Stimulated activated CD8-positive, alpha-beta memory T cell treated with anti-CD3 and anti-CD28 coated beads, Interleukin-15, amount 100 ng/mL, for 1 hour (primary cell): ENCODE measurements around the gene RSPO1.
A peak's percentile ranks its signal among the peaks of the same experiment; 100 is the strongest.
"Not testable (repeated sequence)": the region's sequence is repeated elsewhere in the genome, so short reads cannot be mapped to it uniquely, and the experiment has no call there.

Experiments
- DNase-seq: peaks from one replicate; pipeline ENCODE4 v3.0.0-alpha.2; 2020; ENCODE audit warnings: low read depth

The RSPO1 gene

GRCh38 chr1:37634244-37634991, at the start of gene RSPO1:
TSS of gene RSPO1 (minus strand) at chr1:37634892. CDS start at chr1:37629661, 5,231 bp downstream.
- no peak for DNase-seq

- DNase-seq: not testable (repeated sequence)
These were observed 49.5 kb upstream of the RSPO1 start for GRCh38 chr1:37684182-37684581.

- peak; percentile 76 for DNase-seq
These were observed 47.8 kb upstream of the RSPO1 start for GRCh38 chr1:37682334-37682987.

- DNase-seq: no peak
These were observed 46.2 kb upstream of the RSPO1 start for GRCh38 chr1:37680933-37681332.

GRCh38 chr1:37677808-37678207, 43.1 kb upstream of the RSPO1 start:
- DNase-seq: no peak

- DNase-seq: no peak
These were observed 42.4 kb upstream of the RSPO1 start for GRCh38 chr1:37677143-37677439.

GRCh38 chr1:37676281-37677142, 41.8 kb upstream of the RSPO1 start:
- DNase-seq: no peak

GRCh38 chr1:37673920-37674319, 39.2 kb upstream of the RSPO1 start:
- DNase-seq: peak; percentile 25

- DNase-seq: no peak
These were observed 37.6 kb upstream of the RSPO1 start for GRCh38 chr1:37672136-37672870.

GRCh38 chr1:37671261-37671660, 36.6 kb upstream of the RSPO1 start:
- no peak for DNase-seq

- no peak for DNase-seq
These were observed 35.4 kb upstream of the RSPO1 start for GRCh38 chr1:37670133-37670532.

- DNase-seq: no peak
These were observed 32.5 kb upstream of the RSPO1 start for GRCh38 chr1:37667023-37667671.

GRCh38 chr1:37666241-37666867, 31.7 kb upstream of the RSPO1 start:
- no peak for DNase-seq

GRCh38 chr1:37663426-37664000, 28.8 kb upstream of the RSPO1 start:
- no peak for DNase-seq

- DNase-seq: no peak
These were observed 27.5 kb upstream of the RSPO1 start for GRCh38 chr1:37662031-37662755.

GRCh38 chr1:37661401-37661800, 26.7 kb upstream of the RSPO1 start:
- no peak for DNase-seq

- no peak for DNase-seq
These were observed 26.0 kb upstream of the RSPO1 start for GRCh38 chr1:37660664-37661063.

GRCh38 chr1:37658486-37658885, 23.8 kb upstream of the RSPO1 start:
- DNase-seq: no peak

- no peak for DNase-seq
These were observed 23.1 kb upstream of the RSPO1 start for GRCh38 chr1:37657620-37658412.
